Tibial artery (tissue), 4 donors: ENCODE measurements around the gene CA5A.

Source experiments
- DNase-seq, 2 donors: peaks; one replicate each; pipeline ENCODE4 v3.0.0-alpha.2; 2019
- H3K27ac ChIP-seq, 2 donors: fragments of 200-600 bp; sonication (generic) in 1 of 2; 1 replicate in 1 of 2; 2 replicates in 1 of 2; pipeline ENCODE4 v1.5.1; 2018 to 2019; ENCODE audit warnings: mild to moderate bottlenecking in 1 of 2
- H3K27me3 ChIP-seq, 2 donors: fragments of 200-600 bp; sonication (generic) in 1 of 2; one replicate each; pipeline versions ENCODE4 v1.5.1 to v1.6.0; 2016 to 2019
- H3K36me3 ChIP-seq, 3 donors: fragments of 200-600 bp; sonication (generic) in 2 of 3; one replicate each; pipeline ENCODE4 v1.5.1; 2016 to 2019; ENCODE audit warnings: mild to moderate bottlenecking in 2 of 3
- H3K4me1 ChIP-seq, 4 donors: fragments of 200-600 bp; sonication (generic) in 2 of 4; 1 replicate in 3 of 4; 2 replicates in 1 of 4; pipeline ENCODE4 v1.5.1; 2016 to 2019
- H3K4me3 ChIP-seq, 2 donors: fragments of 200-600 bp; sonication (generic) in 1 of 2; 1 replicate in 1 of 2; 2 replicates in 1 of 2; pipeline ENCODE4 v1.5.1; 2018 to 2019; ENCODE audit warnings: mild to moderate bottlenecking in 2 of 2
- H3K9me3 ChIP-seq, 3 donors: fragments of 200-600 bp; sonication (generic) in 1 of 3; one replicate each; pipeline ENCODE4 v1.5.1; 2016 to 2019
- intact Hi-C: fragments of 100-400 bp; cut with DNase I; formaldehyde crosslinking; loops from one replicate; pipeline ENCODE4 v1.15.0; 2023; ENCODE audit warnings: low total_unique reads
- TF ChIP-seq, protein P1 (sequence below), 2 experiments: fragments of 200-600 bp in 1 of 2; fragments of 450-650 bp in 1 of 2; IDR thresholded peaks; one replicate each; pipeline ENCODE4 v1.5.1; 2017 to 2019; ENCODE audit warnings: antibody characterized with exemption in 2 of 2, mild to moderate bottlenecking in 1 of 2, moderate library complexity in 1 of 2

CA5A gene

DNA sequence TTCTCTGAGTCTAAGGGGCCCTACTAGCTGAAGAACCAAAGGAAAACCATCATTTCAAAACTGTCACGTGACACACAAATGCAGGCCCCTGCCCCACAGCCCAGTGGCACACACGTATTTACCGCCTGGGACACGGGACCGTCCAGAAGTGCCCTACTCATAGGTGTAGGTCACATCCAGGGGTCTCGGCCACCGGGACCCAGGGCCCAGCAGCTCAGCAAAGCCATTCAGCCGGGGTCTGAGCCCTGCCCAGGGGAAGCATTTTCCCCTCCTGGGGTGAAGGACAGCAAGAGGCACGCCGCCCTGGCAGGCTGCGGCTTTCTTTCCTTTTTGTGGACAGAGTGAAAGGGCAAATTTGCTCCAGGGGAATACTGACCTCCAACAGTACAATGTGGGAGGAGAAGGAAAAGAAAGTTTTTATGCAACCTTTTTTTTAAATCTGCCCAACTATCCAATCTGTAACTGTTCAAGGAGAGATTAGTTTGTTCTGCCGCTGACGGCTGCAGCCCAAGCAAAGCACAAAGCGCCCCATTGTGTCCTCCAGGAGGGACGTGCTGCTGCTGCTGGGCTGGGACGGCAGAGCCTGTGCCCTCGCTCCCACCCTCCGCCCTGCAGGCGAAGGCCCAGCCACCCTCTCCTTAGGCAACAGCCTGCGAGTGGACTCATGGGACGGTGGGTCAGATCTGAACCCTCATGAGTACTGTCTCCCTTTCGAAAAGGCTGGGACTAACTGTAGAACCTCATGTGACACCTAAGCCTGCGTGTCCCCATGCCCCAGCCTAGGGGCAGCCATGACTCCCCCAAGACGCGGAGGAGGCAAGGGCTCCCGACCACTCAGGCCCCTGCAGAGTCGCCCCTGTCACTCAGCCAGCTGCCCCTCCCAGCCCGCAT lies 88.3 kb downstream of the CA5A start:
- H3K27me3 ChIP-seq: peaks cover 0 to 3% of the 10 kb centered on the region in 2 donors
- H3K4me1 ChIP-seq: peaks cover 0 to 26% (median 9%) of the 10 kb centered on the region in 4 donors
- H3K27ac ChIP-seq: no peak overlapping the region
- TF ChIP-seq, protein P1, sequence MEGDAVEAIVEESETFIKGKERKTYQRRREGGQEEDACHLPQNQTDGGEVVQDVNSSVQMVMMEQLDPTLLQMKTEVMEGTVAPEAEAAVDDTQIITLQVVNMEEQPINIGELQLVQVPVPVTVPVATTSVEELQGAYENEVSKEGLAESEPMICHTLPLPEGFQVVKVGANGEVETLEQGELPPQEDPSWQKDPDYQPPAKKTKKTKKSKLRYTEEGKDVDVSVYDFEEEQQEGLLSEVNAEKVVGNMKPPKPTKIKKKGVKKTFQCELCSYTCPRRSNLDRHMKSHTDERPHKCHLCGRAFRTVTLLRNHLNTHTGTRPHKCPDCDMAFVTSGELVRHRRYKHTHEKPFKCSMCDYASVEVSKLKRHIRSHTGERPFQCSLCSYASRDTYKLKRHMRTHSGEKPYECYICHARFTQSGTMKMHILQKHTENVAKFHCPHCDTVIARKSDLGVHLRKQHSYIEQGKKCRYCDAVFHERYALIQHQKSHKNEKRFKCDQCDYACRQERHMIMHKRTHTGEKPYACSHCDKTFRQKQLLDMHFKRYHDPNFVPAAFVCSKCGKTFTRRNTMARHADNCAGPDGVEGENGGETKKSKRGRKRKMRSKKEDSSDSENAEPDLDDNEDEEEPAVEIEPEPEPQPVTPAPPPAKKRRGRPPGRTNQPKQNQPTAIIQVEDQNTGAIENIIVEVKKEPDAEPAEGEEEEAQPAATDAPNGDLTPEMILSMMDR (IDR thresholded peaks at IDR 0.05): no peak
- no peak for DNase-seq
- peaks cover 0 to 4% (median 0%) of the 10 kb centered on the region in 3 donors for H3K36me3 ChIP-seq
- H3K9me3 ChIP-seq: no peaks in the 10 kb centered on the region
- intact Hi-C loops: loop anchor here (10.0 kb wide), 1 partner anchor 63 kb away; no protein-coding TSS in a partner anchor
- H3K4me3 ChIP-seq: no peak overlapping the region

DNA sequence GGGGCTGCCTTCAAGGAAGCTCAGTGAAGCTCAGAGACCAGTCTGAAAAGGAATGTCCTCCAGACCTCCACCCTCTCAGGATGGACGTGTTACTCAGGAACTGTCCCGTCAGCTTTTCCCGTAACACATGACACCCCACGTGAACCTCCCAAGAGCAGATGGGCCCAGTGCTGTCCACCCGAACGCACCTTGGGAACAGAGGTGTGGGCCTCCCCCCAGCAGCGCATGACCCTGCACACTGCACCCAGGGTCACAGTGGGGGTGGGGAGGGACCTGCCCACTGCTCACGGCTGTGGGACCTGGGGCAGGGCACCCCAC lies 88.9 kb downstream of the CA5A start:
- H3K27me3 ChIP-seq: peaks cover 0 to 3% of the 10 kb centered on the region in 2 donors
- H3K36me3 ChIP-seq: peaks cover 0 to 4% (median 0%) of the 10 kb centered on the region in 3 donors
- no peaks in the 10 kb centered on the region for H3K9me3 ChIP-seq
- TF ChIP-seq, protein P1 (IDR thresholded peaks at IDR 0.05): no peak
- intact Hi-C loops: loop anchor here (10.0 kb wide), 1 partner anchor 63 kb away; no protein-coding TSS in a partner anchor
- peaks cover 0 to 20% (median 4%) of the 10 kb centered on the region in 4 donors for H3K4me1 ChIP-seq
- no peak for DNase-seq
- H3K4me3 ChIP-seq: no peak overlapping the region
- H3K27ac ChIP-seq: no peak overlapping the region

DNA sequence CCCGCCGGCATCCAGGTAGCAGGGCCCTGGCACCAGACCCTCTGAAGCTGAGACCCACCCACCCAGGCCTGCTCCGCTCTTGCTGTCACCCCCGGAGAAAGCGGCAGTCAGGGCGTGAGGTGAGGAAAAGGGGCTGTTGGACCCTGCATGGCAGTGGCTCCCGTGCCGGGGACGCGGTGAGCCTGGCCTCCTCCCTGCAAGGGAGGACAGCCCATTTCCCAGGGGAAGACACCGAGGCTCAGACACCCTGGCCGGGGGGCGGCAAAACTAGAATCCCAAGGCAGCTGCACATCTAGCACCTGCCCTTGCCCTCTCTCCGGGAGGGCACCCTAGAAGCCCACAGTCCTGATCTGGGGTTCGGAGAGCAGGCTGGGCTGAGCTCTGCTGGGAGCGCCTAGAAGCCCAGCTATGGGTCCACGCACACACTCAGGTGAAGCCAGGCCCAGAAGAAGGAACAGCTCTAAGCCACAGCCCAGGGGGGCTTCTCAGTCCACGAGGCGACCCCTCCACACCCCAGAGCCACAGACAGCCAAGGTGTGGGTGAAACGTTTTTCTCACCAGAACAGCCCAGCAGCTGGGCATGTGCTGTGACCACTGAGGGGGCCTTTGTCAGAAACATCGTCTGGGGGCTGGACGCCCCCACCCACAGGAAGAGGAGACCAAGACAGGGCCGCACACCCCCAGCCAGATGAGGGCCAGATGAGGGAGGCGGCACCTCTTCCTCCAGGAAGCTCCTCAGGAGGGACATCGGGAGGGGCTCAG lies 89.4 kb downstream of the CA5A start:
- intact Hi-C loops: loop anchor here (10.0 kb wide), 1 partner anchor 62 kb away; no protein-coding TSS in a partner anchor
- TF ChIP-seq, protein P1 (IDR thresholded peaks at IDR 0.05): no peak
- peaks cover 0 to 3% of the 10 kb centered on the region in 2 donors for H3K27me3 ChIP-seq
- peaks cover 0 to 15% (median 4%) of the 10 kb centered on the region in 4 donors for H3K4me1 ChIP-seq
- H3K36me3 ChIP-seq: peaks cover 0 to 4% (median 0%) of the 10 kb centered on the region in 3 donors
- DNase-seq: no peak
- H3K4me3 ChIP-seq: no peak overlapping the region
- no peak overlapping the region for H3K27ac ChIP-seq
- H3K9me3 ChIP-seq: no peaks in the 10 kb centered on the region

DNA sequence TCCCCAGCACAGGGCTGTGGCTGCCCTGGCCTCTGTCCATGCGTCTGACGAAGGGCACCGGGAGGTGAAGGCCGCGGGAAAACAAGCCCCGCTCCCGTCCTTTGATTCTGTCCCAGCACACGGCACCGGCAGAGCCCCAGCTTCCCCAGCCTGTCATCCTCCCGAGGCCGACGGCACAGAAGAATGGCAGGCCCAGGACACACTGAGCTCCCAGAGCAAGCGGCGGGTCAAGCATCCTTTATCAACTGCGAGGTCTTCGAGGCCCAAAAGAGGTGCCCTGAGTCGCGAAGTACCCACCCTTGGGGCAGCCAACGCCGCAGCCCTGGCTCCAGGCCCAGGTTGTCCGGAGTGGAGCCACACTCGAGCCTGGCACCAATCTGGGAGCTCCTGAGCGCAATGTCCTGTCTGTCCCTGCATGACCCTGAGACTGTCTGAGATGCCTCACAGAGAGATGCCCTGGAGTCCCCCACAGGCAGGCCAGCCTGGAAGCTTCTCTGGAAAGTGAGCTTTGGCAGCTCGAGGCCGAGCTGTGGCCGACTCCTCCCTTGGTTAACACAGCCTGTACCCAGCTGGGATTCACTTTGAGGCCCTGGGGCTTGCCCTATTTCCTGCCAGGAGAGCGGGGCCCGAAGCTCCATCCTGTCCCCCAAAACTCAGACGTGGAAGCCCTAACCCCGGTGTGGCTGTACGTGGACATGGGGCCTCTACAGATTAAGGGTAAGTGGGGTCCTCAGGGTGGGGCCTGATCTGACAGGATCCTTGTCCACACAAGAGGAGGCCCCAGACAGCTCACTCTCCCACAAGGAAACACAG lies 90.3 kb downstream of the CA5A start:
- Histone ChIP-seq H3K9me3 (no peaks in the 10 kb centered on the region), H3K4me3 (no peak overlapping the region), H3K4me1 (peaks cover 0 to 15% (median 4%) of the 10 kb centered on the region in 4 donors), H3K27me3 (peaks cover 0 to 3% of the 10 kb centered on the region in 2 donors), H3K27ac (no peak overlapping the region), H3K36me3 (no peaks in the 10 kb centered on the region)
- DNase-seq: no peak
- TF ChIP-seq, protein P1 (IDR thresholded peaks at IDR 0.05): no peak
- intact Hi-C loops: loop anchor here (10.0 kb wide), 1 partner anchor 61 kb away; no protein-coding TSS in a partner anchor

DNA sequence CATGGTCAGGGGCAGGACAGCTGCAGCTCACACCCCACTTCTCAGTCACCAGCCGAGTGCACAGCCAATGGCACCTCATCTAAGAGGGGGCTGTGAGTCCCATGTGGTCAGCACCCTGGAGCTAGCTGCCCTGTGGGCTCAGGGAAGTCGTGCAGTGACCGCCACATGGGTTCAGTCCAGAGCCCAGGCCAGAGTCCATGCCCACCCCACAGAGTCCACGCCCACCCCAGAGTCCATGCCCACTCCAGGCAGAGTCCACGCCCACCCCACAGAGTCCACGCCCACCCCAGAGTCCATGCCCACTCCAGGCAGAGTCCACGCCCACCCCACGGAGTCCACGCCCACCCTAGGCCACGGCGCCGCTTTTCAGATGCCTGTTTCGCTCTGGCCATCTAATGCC lies 91.1 kb downstream of the CA5A start:
- intact Hi-C loops: loop anchor here (10.0 kb wide), 1 partner anchor 60 kb away; no protein-coding TSS in a partner anchor
- Histone ChIP-seq H3K4me3 (no peak overlapping the region), H3K36me3 (no peaks in the 10 kb centered on the region), H3K27me3 (peaks cover 0 to 3% of the 10 kb centered on the region in 2 donors), H3K9me3 (no peaks in the 10 kb centered on the region), H3K27ac (no peak overlapping the region), H3K4me1 (peaks cover 0 to 11% (median 2%) of the 10 kb centered on the region in 4 donors)
- no peak for DNase-seq
- TF ChIP-seq, protein P1 (IDR thresholded peaks at IDR 0.05): no peak
